Activated naive CD8-positive, alpha-beta T cell (primary cell): ENCODE measurements around the gene ALPG.
"Not testable (repeated sequence)": the region's sequence is repeated elsewhere in the genome, so short reads cannot be mapped to it uniquely, and the experiment has no call there.

Source experiments
- H3K27ac Mint-ChIP-seq: one replicate; pipeline ENCODE4 v1.8.0; 2021; ENCODE audit warnings: mixed read lengths
- H3K27me3 Mint-ChIP-seq: one replicate; pipeline ENCODE4 v1.8.0; 2021; ENCODE audit warnings: mixed read lengths
- H3K36me3 Mint-ChIP-seq: one replicate; pipeline ENCODE4 v1.8.0; 2021; ENCODE audit warnings: mixed read lengths
- H3K4me1 Mint-ChIP-seq: one replicate; pipeline ENCODE4 v1.8.0; 2021; ENCODE audit warnings: low read depth, mixed read lengths
- H3K4me3 Mint-ChIP-seq: one replicate; pipeline ENCODE4 v1.8.0; 2021; ENCODE audit warnings: mild to moderate bottlenecking, mixed read lengths
- H3K9me3 Mint-ChIP-seq: one replicate; pipeline ENCODE4 v1.8.0; 2021; ENCODE audit warnings: low read depth, mixed read lengths

Gene ALPG

GRCh38 chr2:232405943-232406510 lies 617 bp upstream of the ALPG start:
- H3K4me1 Mint-ChIP-seq = no peaks in the 10 kb centered on the region
- no peaks in the 10 kb centered on the region for H3K9me3 Mint-ChIP-seq
- no peaks in the 10 kb centered on the region for H3K27me3 Mint-ChIP-seq
- no peak overlapping the region for H3K4me3 Mint-ChIP-seq
- H3K27ac Mint-ChIP-seq = no peak overlapping the region
- no peaks in the 10 kb centered on the region for H3K36me3 Mint-ChIP-seq

- not testable (repeated sequence) for H3K9me3 Mint-ChIP-seq, H3K4me3 Mint-ChIP-seq, H3K27ac Mint-ChIP-seq, H3K36me3 Mint-ChIP-seq, H3K27me3 Mint-ChIP-seq, H3K4me1 Mint-ChIP-seq
Measured at GRCh38 chr2:232407428-232408150, 945 bp downstream of the ALPG start.

GRCh38 chr2:232408269-232408668 lies 1.6 kb downstream of the ALPG start:
- H3K9me3 Mint-ChIP-seq, H3K36me3 Mint-ChIP-seq, H3K27me3 Mint-ChIP-seq: not testable (repeated sequence)

GRCh38 chr2:232409617-232410016 lies 3.0 kb downstream of the ALPG start:
- not testable (repeated sequence) for H3K9me3 Mint-ChIP-seq, H3K4me3 Mint-ChIP-seq, H3K27me3 Mint-ChIP-seq, H3K27ac Mint-ChIP-seq, H3K36me3 Mint-ChIP-seq
- H3K4me1 Mint-ChIP-seq = peaks cover 12% of the 10 kb centered on the region

More at GRCh38 chr2:232408269-232408668, 1.6 kb downstream of the ALPG start:
- not testable (repeated sequence) for H3K4me3 Mint-ChIP-seq, H3K4me1 Mint-ChIP-seq, H3K27ac Mint-ChIP-seq

- Mint-ChIP-seq H3K9me3 (no peaks in the 10 kb centered on the region), H3K4me1 (peaks cover 12% of the 10 kb centered on the region), H3K36me3 (no peaks in the 10 kb centered on the region), H3K4me3 (no peak overlapping the region), H3K27me3 (no peaks in the 10 kb centered on the region), H3K27ac (no peak overlapping the region)
Measured at GRCh38 chr2:232410238-232410900, 3.7 kb downstream of the ALPG start.

GRCh38 chr2:232411901-232412629 lies 5.4 kb downstream of the ALPG start:
- Mint-ChIP-seq H3K27me3 (peaks cover 2% of the 10 kb centered on the region), H3K36me3 (no peaks in the 10 kb centered on the region), H3K9me3 (no peaks in the 10 kb centered on the region), H3K27ac (no peak overlapping the region), H3K4me1 (peaks cover 12% of the 10 kb centered on the region), H3K4me3 (no peak overlapping the region)

- Mint-ChIP-seq H3K27me3 (peaks cover 3% of the 10 kb centered on the region), H3K27ac (no peak overlapping the region), H3K36me3 (no peaks in the 10 kb centered on the region), H3K4me3 (no peak overlapping the region), H3K4me1 (peaks cover 12% of the 10 kb centered on the region), H3K9me3 (no peaks in the 10 kb centered on the region)
Measured at GRCh38 chr2:232412986-232413385, 6.3 kb downstream of the ALPG start.

GRCh38 chr2:232415138-232415690 lies 8.6 kb downstream of the ALPG start:
- Mint-ChIP-seq H3K4me3 (no peak overlapping the region), H3K27me3 (peaks cover 7% of the 10 kb centered on the region), H3K4me1 (peaks cover 19% of the 10 kb centered on the region), H3K36me3 (no peaks in the 10 kb centered on the region), H3K9me3 (no peaks in the 10 kb centered on the region), H3K27ac (no peak overlapping the region)

GRCh38 chr2:232415736-232416520 lies 9.3 kb downstream of the ALPG start:
- no peak overlapping the region for H3K27ac Mint-ChIP-seq
- H3K36me3 Mint-ChIP-seq = no peaks in the 10 kb centered on the region
- H3K27me3 Mint-ChIP-seq = peaks cover 7% of the 10 kb centered on the region
- H3K9me3 Mint-ChIP-seq = no peaks in the 10 kb centered on the region
- no peak overlapping the region for H3K4me3 Mint-ChIP-seq
- peaks cover 19% of the 10 kb centered on the region for H3K4me1 Mint-ChIP-seq

GRCh38 chr2:232416521-232417470 lies 10.2 kb downstream of the ALPG start:
- no peak overlapping the region for H3K4me3 Mint-ChIP-seq
- peaks cover 21% of the 10 kb centered on the region for H3K4me1 Mint-ChIP-seq
- H3K27ac Mint-ChIP-seq = no peak overlapping the region
- no peaks in the 10 kb centered on the region for H3K36me3 Mint-ChIP-seq
- peaks cover 9% of the 10 kb centered on the region for H3K27me3 Mint-ChIP-seq
- no peaks in the 10 kb centered on the region for H3K9me3 Mint-ChIP-seq

- Mint-ChIP-seq H3K4me1 (peaks cover 22% of the 10 kb centered on the region), H3K4me3 (no peak overlapping the region), H3K9me3 (peaks cover under 1% of the 10 kb centered on the region), H3K27ac (no peak overlapping the region), H3K27me3 (peaks cover 13% of the 10 kb centered on the region), H3K36me3 (peaks cover under 1% of the 10 kb centered on the region)
Measured at GRCh38 chr2:232417489-232417888, 10.8 kb downstream of the ALPG start.

- Mint-ChIP-seq H3K9me3 (peaks cover 5% of the 10 kb centered on the region), H3K27me3 (peaks cover 16% of the 10 kb centered on the region), H3K4me3 (peak overlapping the region; percentile 69), H3K36me3 (peaks cover 4% of the 10 kb centered on the region), H3K27ac (no peak overlapping the region), H3K4me1 (peaks cover 17% of the 10 kb centered on the region)
Measured at GRCh38 chr2:232418056-232418455, 11.4 kb downstream of the ALPG start.

GRCh38 chr2:232418466-232419244 lies 12.0 kb downstream of the ALPG start:
- Mint-ChIP-seq H3K36me3 (peaks cover 4% of the 10 kb centered on the region), H3K9me3 (peaks cover 5% of the 10 kb centered on the region), H3K4me1 (peaks cover 11% of the 10 kb centered on the region), H3K27me3 (peaks cover 16% of the 10 kb centered on the region), H3K4me3 (peak overlapping the region; percentile 69), H3K27ac (no peak overlapping the region)
